HG03354 (cell line): ENCODE data around the gene C4B.
"Not testable (repeated sequence)": the region's sequence is repeated elsewhere in the genome, so short reads cannot be mapped to it uniquely, and the experiment has no call there.

Source experiments
- ATAC-seq: cut with Tn5 transposase; IDR thresholded peaks from one replicate; pipeline ENCODE4 v1.9.1; 2021; ENCODE audit warnings: mild to moderate bottlenecking; ENCODE audit not compliant: unreplicated experiment, poor library complexity, severe bottlenecking

The C4B gene

GRCh38 chr6:32047855-32048766 is 33.5 kb downstream of the C4B start:
- no peak for ATAC-seq

DNA sequence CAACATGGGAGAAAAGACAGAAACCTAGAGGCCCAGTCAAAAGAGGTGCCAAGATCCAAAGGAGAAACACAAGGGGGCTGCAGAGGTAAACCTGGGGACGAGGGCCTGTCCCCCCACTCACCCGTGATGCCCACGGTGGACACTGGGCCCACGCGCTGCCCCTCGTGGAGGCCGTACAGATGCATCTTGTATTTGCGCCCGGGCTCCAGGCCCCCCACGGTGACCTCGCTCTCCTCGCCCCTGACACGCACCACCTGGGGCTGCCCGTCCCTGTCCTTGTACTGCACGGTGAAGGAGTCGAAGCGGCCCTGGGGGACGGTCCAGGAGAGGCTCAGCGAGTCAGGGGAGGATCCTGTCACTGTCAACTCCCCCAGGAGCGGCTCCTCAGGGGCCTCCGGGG is 34.6 kb downstream of the C4B start:
- ATAC-seq, result not testable (repeated sequence)

GRCh38 chr6:32049736-32050135 is 35.1 kb downstream of the C4B start:
- not testable (repeated sequence) for ATAC-seq

DNA sequence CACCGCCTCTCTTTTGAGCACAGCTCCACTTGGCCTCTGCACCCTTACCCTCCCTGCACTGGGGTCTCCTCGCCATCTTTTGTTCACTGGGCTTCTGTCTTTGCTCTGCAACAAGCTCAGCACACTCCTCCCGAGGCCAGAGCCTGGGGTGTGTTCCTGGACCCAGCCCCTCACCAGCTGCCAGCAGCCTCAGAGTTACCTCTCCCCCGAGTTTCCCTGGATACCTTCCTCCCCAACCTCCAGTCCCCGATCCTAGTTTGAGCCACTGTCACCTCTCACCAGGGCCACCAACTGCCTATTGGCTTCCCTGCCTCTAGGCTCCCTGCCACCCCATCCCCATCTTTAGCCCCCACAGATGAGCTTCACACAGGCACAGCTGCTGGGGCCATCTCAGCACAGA is 36.0 kb downstream of the C4B start:
- ATAC-seq, result no peak

- not testable (repeated sequence) for ATAC-seq
Observed at GRCh38 chr6:32052626-32053025, 38.0 kb downstream of the C4B start.

DNA sequence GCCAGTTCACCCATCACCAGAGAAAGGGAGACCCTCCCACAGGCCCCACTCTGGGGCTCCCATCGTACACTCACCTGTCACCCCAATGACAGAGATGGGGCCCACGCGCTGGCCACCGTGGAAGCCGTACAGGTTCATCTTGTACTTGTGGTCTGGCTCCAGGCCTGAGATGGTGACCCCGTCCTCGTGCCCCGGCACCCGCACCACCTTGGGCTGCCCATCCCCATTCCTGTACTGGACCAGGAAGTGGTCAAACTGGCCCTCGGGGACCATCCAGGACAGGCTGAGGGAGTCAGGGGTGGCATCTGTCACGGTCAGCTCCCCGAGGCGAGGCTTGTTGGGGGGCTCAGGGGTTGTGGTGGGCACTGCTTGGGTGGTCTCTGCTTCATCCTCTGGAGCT is 38.7 kb downstream of the C4B start:
- not testable (repeated sequence) for ATAC-seq

DNA sequence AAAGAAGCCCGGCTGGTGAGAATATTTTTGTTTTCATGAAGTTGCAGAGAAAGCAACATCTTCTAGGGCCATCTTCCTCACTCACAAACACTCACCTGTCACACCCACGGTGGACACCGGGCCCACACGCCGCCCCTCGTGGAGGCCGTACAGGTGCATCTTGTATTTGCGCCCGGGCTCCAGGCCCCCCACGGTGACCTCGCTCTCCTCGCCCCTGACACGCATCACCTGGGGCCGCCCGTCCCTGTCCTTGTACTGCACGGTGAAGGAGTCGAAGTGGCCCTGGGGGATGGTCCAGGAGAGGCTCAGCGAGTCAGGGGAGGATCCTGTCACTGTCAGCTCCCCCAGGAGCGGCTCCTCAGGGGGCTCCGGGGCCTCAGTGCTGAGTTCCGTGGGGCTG is 41.2 kb downstream of the C4B start:
- ATAC-seq, result not testable (repeated sequence)

GRCh38 chr6:32056254-32056653 is 41.7 kb downstream of the C4B start:
- no peak for ATAC-seq

DNA sequence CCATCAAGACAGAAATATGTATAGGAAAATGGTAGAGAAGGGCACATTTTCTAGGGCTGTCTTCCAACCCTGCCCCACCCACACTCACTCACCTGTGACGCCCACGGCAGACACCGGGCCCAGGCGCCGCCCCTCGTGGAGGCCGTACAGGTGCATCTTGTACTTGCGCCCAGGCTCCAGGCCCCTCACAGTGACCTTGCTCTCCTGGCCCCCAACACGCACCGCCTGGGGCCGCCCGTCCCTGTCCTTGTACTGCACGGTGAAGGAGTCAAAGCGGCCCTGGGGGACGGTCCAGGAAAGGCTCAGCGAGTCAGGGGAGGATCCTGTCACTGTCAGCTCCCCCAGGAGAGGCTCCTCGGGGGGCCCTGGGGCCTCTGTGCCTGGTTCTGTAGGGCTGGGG is 43.4 kb downstream of the C4B start:
- no peak for ATAC-seq

GRCh38 chr6:32058511-32058963 is 43.9 kb downstream of the C4B start:
- ATAC-seq, result no peak

DNA sequence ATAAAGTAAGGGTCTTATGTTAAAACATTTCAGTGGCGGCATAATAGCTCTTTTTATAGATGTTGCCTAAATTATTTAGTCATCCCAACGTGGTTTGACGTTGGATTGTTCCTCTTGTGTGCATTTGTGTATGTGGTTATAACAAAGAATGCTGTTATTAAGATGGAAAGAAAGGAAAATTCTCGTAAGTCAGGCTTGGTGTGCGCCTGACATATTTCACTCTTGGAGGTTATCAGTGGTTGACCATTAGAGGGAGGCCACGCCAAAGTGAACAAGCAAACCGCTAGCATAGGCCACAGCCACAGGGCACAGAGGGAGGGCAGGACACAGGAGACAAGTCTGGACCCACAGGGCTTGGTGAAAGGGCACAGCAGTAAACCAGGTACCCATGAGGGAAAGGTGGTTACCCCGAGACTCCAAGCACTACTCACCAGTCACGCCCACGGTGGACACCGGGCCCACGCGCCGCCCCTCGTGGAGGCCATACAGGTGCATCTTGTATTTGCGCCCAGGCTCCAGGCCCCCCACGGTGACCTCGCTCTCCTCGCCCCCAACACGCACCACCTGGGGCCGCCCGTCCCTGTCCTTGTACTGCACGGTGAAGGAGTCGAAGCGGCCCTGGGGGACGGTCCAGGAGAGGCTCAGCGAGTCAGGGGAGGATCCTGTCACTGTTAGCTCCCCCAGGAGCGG is 46.5 kb downstream of the C4B start:
- ATAC-seq, result no peak

- no peak for ATAC-seq
Observed at GRCh38 chr6:32064706-32065105, 50.1 kb downstream of the C4B start.

GRCh38 chr6:32067521-32067920 is 52.9 kb downstream of the C4B start:
- ATAC-seq, result not testable (repeated sequence)

GRCh38 chr6:32068315-32068714 is 53.7 kb downstream of the C4B start:
- ATAC-seq, result not testable (repeated sequence)

- ATAC-seq, result no peak
Observed at GRCh38 chr6:32068867-32069266, 54.3 kb downstream of the C4B start.

DNA sequence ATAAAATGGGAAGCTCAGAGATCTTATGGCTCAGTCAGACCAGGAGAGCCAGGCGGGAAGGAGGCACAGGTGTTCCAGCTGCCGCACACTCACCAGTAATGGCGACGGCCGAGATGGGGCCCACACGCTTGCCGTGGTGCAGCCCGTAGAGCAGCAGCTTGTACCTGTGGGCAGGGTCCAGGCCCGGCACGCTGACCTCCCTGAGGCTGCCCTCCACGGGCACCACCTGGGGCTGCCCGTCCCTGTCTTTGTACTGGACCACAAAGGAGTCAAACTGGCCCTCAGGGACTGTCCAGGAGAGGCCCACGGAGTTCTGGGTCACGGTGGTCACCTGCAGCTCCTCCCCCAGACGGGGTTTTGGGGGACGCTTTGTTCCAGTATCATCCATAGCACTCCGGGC is 54.9 kb downstream of the C4B start:
- ATAC-seq, result no peak

DNA sequence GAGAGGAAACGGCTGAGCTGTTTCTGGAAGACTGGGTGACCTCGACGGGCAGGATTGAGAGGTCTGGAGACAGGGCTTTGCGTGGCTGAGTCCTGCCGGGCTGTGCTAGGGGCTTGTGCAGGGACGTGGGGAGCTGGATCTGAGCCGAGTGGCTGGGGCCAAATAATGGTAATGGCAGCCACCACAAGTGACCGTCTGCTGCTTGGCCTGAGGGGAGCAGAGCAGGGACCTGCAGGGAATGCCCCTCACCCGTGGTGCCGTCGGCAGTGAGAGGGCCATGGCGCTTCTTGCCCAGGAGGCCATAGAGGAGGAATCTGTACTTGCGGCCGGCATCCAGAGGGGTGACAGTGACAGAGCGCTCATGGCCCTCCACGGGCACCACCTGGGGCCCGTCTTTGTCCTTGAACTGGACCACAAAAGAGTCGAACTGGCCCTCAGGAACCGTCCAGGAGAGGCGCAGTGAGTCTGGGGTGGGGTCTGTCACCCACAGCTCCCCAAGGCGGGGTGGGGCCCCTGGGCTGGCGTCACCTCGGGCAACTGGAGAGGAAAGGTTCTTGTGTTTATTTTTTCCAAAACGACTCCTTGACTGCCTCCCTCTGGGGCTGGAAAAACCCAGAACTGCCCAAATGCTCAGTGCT is 55.4 kb downstream of the C4B start:
- ATAC-seq, result no peak

DNA sequence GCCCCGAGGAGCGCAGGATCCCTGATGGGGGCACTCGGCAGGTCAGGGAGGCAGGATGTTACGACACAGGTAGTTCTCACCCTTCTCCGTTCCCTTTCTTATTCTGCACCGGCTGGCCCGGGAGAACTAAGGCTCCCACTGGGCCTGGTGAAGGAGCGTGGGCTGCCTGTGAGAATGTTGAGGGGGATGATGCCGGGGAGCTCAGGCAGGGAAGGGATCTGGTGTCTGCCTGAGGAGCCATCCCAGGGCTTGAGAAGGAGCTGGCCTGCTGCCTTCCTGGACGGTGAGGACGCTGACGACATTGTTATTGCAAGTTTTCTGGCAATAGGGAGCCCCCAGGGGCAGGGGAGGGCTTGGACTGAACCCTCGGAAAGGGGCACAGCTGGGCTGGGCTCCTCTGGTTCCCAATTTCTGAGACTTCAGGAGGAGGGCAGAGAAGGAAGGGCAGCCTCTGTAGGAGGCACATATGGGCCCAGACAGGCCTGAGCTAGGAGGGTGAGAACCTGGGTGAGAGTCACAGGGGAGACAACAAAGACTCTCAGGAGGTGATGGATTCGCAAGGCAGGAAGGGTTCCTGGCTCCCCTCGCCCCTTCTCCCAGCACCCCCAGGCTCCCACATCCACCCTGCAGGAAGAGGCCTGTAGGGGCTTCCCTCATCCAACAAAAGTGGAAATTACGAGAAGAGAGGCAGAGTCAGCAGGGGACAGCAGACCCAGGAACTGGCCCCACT is 56.4 kb downstream of the C4B start:
- ATAC-seq, result no peak

DNA sequence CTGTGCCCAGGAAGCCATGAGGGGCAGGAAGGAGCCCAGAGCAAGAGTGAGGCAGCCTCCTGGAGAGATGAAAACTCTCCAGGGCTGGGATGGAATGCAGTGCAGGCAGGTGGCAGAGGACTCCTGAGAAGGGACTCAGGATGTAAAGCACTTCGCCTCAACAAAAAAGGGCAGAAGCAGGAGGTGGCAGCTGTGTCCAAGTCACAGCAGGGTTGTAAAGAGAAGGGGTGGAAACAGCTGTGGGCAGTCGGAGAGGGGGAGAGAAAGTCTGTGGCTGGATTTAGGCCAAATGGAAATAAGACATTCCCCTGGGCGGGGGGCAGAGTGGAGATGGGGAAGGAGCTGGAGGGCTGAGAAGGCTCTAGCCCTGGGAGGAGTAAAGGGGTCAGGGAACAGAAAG is 58.5 kb downstream of the C4B start:
- no peak for ATAC-seq

DNA sequence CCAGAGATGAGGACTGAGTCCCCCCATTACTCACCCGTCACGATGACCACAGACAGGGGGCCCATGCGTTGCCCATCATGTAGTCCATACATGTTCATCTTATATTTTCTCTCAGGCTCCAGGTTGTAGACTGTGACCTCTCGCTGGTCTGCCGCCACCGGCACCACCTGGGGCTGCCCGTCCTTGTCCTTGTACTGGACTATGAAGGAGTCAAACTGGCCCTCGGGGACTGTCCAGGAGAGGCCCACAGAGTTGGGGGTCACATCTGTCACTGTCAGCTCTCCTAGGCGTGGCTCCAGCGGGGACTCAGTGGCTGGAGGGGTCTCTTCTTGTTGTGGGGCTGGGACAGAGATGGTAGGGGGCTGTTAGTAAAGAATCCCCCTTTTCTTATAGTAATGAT is 59.0 kb downstream of the C4B start:
- ATAC-seq, result no peak
